ENCODE measurements around the gene CYB561D1.

Gene CYB561D1

GRCh38 chr1:109501644-109502363 lies 7.9 kb downstream of the CYB561D1 start:
- no peak for DNase-seq

GRCh38 chr1:109502364-109502851 lies 8.5 kb downstream of the CYB561D1 start:
- DNase-seq, result no peak

- no peak for DNase-seq
Measured at GRCh38 chr1:109503935-109504334, 10.0 kb downstream of the CYB561D1 start.

- DNase-seq, result no peak
Measured at GRCh38 chr1:109504974-109505373, 11.1 kb downstream of the CYB561D1 start.

- DNase-seq, result no peak
Measured at GRCh38 chr1:109508001-109508872, 14.3 kb downstream of the CYB561D1 start.

GRCh38 chr1:109508873-109509175 lies 14.9 kb downstream of the CYB561D1 start:
- no peak for DNase-seq

- DNase-seq, result peak; percentile 46
Measured at GRCh38 chr1:109509176-109510134, 15.6 kb downstream of the CYB561D1 start, which contains the start of gene AMIGO1. Gene AMIGO1, minus strand, starts transcription at chr1:109509727. Its CDS starts 815 bp downstream, at chr1:109508912.

GRCh38 chr1:109513110-109513710 lies 19.3 kb downstream of the CYB561D1 start:
- DNase-seq, result no peak

GRCh38 chr1:109514846-109515245 lies 21.0 kb downstream of the CYB561D1 start:
- no peak for DNase-seq

- DNase-seq, result no peak
Measured at GRCh38 chr1:109516872-109517271, 23.0 kb downstream of the CYB561D1 start.

GRCh38 chr1:109517337-109517736 lies 23.4 kb downstream of the CYB561D1 start:
- DNase-seq, result no peak

GRCh38 chr1:109521002-109521951 lies 27.4 kb downstream of the CYB561D1 start:
- DNase-seq, result no peak

- DNase-seq, result no peak
Measured at GRCh38 chr1:109522026-109522425, 28.1 kb downstream of the CYB561D1 start.

- DNase-seq, result no peak
Measured at GRCh38 chr1:109523706-109524105, 29.8 kb downstream of the CYB561D1 start.

- DNase-seq, result no peak
Measured at GRCh38 chr1:109527098-109527811, 33.4 kb downstream of the CYB561D1 start.

- DNase-seq, result no peak
Measured at GRCh38 chr1:109527846-109528695, 34.2 kb downstream of the CYB561D1 start.

GRCh38 chr1:109528712-109529111 lies 34.8 kb downstream of the CYB561D1 start:
- no peak for DNase-seq

GRCh38 chr1:109529881-109530456 lies 36.1 kb downstream of the CYB561D1 start:
- no peak for DNase-seq

GRCh38 chr1:109530457-109531087 lies 36.7 kb downstream of the CYB561D1 start:
- DNase-seq, result peak; percentile 32

Measured in NCI-H510A (cell line).